Effector CD4-positive, alpha-beta T cell (primary cell): ENCODE data around the gene TRAPPC2.
"Not testable (repeated sequence)": the region's sequence is repeated elsewhere in the genome, so short reads cannot be mapped to it uniquely, and the experiment has no call there.

ENCODE experiments used
- DNase-seq: peaks from one replicate; pipeline ENCODE4 v3.0.0-alpha.2; 2020

Gene TRAPPC2

DNA sequence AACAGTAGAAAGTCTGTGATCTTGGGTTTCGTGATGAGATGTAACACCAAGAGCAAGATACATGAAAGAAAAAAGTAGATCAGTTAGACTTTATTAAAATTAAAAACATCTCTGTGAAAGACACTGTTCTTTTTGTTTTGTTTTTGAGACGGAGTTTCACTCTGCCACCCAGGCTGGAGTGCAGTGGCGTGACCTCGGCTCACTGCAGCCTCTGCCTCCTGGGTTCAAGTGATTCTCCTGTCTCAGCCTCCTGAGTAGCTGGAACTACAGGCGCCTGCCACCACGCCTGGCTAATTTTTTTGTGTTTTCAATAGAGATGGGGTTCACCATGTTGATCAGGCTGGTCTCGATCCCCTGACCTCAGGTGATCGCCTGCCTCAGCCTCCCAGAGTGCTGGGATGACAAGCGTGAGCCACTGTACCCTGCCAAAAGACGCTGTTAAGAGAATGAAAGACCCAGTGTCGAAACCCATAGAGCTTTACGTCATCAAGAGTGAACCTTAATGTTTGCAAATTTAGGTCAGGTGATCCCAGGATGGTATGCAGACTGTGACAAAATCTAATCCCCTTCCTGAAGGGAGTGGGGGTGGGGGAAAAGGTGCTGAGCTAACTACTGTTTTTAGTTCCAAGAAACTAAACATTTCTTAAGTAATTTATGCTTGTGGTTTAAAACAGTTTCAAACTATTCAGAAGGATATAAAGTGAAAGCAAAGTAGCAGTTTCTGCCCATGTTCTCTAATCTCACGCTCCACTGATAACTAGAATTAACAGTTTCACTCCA, 8.2 kb upstream of the TRAPPC2 start:
- peak; percentile 15 for DNase-seq

- DNase-seq, result no peak
These were observed 7.3 kb upstream of the TRAPPC2 start for GRCh38 chrX:13741695-13742094.

DNA sequence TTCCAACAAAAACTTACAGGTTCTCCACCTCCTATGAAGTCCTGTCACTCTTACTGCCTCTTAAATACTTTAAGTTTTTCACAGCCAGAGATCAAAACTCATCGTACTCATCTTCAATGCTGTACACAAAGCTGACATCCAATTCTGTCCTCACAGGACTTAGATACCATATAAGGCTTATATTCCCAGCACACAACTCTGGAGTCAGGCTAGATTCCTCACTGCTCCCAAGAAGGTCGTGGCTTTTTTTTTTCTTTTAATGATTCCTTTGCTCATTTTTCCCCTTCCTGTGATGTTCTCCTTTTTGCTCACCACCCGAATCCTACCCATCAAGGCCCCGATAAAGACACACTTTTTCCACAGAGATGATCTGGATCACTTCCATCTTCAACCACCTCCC, 914 bp downstream of the TRAPPC2 start:
- no peak for DNase-seq

DNA sequence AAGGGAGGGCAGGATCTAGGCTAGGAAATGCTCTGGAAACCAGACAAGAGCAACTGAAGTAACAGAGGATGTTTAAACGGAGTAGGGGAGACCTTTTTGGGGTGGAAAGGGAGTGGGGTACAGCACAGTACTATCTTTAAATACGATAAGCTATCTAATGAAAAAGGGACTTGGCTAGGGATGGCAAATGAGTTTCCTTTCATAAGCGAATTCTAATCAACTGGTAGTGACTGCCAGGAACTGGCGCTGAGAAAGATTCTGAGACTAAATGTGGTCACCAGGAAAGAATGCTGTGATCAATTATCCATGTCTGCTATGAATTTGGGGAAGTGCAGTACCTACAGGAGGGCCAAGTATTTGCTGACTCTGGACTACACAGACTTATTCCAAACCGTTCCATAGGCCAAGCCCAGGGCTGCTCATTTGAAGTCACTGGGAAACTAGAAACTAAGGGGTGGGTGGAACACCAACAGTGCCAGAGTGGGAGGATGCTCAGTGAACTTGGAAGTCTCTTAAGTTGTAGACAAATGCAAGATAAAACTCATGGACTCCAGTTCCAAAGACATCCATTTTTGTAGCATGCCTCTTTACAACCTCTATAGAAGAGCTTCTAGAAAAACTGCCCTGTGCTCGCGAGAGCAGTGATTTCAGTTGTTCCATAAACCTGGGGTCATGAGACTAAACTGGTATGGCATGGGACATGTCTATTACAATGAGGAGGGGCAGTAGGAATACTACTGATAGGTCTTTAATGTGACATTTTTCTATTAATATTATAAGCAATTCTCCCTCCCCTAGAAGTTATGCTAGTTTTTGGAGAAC, 2.0 kb downstream of the TRAPPC2 start:
- no peak for DNase-seq

DNA sequence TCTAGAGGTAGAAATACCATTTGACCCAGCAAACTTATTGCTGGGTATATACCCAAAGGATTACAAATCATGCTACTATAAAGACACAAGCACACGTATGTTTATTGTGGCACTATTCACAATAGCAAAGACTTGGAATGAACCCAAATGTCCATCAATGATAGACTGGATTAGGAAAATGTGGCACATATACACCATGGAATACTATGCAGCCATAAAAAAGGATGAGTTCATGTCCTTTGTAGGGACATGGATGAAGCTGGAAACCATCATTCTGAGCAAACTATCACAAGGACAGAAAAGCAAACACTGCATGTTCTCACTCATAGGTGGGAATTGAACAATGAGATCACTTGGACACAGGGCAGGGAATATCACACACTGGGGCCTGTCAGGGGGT, 3.9 kb downstream of the TRAPPC2 start:
- not testable (repeated sequence) for DNase-seq

- not testable (repeated sequence) for DNase-seq
These were observed 7.8 kb downstream of the TRAPPC2 start for GRCh38 chrX:13726583-13726982.

- DNase-seq, result peak; percentile 27
These were observed 9.5 kb downstream of the TRAPPC2 start for GRCh38 chrX:13724878-13725277.

- DNase-seq, result no peak
These were observed 12.5 kb downstream of the TRAPPC2 start for GRCh38 chrX:13721819-13722519.

DNA sequence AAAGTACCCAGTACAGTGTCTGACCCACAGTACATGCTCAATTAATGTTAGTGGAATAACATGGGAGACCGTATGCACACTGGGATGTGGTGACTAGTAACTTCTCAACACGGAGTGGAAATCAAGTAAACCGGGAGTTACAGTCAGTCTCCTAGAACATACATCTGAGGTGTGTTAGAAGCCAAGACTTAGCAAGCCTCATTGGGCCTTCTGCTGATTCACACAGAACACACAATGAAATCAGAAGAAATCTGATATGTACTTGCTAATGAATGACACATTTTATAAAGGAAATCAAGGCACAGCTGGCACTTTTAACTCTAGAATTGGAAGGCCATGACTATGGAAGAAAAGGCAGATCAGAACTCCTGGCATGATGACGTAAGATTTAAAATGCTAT, 13.0 kb downstream of the TRAPPC2 start:
- DNase-seq, result no peak

DNA sequence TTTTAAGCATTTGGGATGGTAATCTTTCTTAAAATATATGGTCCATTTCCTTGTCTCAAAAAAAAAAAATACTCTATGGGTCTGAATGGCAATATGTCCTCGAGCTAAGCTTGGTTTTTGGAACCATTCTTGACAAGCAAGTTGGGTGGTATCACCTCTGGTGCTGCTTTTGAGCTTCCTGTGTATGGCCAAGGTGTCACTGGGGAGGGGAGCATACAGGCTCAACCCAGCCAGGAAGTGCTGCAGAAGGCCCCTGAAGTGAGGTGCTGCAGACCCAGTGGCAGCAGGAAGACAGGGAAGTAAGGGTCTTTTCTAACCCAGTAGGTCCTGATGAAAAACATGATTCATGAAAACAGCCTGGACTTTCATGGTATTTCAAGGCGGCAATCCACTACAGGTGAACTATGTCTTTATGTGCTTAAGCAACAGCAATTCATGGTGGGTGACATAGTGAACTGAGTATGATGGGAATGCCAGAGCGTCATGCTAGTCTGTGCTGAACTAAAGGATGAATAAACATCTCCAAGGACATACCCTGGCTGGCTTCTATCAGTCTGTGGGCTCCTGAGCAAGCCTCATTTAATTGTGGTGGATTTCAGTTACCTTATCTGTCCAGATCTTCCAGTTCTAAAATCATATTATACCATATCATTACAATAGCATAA, 15.1 kb downstream of the TRAPPC2 start:
- no peak for DNase-seq

DNA sequence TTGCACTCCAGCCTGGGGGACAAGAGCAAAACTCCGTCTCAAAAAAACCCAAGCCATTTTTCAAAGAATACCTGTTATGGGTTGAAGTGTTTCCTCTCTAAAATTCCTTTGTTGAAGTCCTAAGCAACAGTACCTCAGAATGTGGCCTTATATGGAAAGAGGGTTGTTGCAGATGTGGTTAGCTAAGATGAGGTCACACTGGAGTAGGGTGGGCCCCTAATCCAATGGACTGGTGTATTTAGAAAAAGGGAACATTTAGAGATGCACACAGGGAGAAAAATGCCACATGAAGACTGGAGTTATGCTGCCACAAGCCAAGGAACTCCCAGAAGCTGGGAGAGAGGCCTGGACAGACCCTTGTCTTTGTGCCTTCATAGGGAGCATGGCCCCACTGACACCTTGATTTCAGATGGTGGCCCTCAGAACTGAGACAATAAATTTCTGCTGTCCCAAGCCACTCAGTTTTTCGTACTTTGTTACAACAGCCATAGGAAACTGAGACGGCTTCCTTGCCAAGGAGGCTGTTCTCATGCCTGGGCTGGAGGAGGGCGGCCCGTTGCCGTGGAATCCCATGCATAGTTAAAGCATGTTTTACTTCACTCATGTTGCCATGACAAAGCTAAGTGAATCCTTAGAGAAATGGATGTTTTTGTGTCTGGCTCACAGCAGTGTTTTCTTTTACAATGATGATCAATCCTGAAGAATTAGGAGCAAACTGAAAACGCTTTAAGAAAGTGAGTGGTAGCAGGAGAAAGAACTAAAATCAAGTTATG, 16.5 kb downstream of the TRAPPC2 start:
- no peak for DNase-seq

DNA sequence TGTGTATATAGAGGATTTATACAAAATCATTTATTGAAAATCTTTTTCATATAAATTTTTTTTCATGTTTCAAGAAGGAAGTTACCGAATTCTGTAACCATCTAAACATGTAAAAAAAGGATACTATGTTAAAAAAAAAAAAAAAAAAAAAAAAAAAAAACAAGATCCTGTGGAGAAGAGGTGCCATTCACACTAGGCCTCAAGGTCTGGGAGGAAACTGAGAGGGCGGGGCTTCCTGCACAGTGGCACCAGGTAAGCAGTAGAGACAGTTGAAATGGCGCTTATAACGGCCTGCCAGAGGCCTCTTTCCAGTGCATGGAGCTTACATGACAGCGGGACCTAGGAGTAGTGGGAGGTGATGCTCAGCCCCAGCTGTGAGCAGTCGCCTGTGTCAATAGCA, 17.5 kb downstream of the TRAPPC2 start:
- peak; percentile 41 for DNase-seq

DNA sequence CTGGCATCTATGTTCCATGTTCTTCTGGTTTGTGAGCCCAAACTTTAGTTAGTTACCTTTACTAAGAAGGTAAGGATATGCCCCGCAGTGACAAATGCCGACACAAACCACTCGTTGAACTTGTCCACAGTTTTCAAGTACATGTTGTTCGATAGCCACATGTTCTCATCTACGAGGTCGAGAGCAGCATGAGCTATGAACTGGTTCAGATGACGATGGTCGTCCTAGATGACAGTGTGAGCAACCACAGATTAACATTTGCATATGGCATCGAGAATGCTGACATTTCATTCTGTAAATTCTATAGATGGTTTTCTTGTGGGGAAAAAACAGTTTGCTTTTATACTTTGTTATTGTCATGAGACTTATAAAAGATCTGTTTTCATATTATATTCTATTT, 18.0 kb downstream of the TRAPPC2 start:
- DNase-seq, result no peak

GRCh38 chrX:13711141-13711540, 23.3 kb downstream of the TRAPPC2 start:
- no peak for DNase-seq

GRCh38 chrX:13703589-13703988, 30.8 kb downstream of the TRAPPC2 start:
- DNase-seq, result no peak

DNA sequence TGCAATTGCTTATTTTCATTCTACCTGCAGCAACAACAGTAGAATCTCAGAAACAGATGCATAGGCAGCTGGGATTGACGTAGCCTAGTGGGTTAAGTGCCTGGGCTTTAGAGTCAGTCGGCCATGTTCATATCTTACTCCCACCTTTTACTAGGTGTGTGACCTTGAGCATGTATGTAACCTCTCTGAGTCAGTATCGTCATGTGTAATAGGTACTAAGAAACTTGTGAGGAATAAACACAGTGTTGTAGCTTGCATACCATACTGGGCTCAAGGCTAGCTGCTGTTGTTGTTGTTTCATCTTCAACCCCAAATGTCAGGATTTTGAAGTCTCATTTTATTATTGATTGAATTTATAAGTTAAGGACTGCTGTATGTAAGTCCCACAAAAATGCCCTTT, 31.3 kb downstream of the TRAPPC2 start:
- DNase-seq, result no peak

DNA sequence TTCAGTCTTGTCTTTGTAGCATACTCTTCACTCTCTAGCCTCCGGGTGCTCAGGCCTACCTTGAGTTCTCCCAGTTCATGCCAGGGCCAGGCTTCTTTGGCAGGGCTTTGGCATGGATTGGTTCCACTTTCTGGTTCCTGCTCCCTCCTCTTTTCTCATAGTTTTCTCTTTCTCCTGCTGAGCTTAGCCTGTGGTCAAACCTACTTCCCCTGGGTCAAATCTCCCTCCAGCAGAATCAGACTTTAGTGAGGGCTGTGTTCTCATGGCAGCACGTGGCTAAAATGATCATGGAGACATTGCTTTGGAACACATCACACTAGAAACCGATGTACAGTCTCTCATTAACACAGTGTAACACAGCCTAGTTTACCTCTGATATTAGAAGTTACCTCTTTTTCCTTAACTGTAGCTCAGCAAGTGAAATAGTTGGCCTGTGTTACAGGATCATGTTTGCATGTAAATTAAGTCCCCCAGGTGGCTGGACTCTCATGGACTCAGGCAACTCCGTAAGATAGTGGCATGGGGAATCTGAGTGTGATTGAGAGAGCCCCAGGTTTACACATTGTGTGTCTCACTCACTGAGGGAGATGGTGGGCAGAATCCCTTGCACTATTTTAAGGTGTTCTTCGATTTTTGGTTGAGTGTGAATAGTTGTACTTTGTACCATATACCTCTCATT, 32.2 kb downstream of the TRAPPC2 start:
- no peak for DNase-seq

DNA sequence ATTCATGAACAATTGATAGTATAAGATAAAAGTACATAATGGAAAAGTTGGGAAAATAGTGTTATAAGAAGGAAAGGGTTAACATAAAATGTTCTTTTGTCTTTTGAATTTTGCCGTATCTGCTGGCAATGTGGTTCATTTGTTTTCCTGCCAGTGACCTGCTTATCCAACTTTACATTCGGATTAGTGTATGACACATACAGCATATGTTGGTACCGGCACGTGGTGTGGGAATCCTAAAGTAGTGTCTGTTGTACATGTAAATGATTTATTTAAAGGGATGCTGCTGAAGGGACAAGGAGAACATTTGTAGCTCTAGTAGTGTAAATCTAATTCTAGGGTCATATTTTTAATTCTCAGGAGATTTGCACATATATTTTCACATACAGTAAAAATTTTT, 34.0 kb downstream of the TRAPPC2 start:
- DNase-seq, result no peak

DNA sequence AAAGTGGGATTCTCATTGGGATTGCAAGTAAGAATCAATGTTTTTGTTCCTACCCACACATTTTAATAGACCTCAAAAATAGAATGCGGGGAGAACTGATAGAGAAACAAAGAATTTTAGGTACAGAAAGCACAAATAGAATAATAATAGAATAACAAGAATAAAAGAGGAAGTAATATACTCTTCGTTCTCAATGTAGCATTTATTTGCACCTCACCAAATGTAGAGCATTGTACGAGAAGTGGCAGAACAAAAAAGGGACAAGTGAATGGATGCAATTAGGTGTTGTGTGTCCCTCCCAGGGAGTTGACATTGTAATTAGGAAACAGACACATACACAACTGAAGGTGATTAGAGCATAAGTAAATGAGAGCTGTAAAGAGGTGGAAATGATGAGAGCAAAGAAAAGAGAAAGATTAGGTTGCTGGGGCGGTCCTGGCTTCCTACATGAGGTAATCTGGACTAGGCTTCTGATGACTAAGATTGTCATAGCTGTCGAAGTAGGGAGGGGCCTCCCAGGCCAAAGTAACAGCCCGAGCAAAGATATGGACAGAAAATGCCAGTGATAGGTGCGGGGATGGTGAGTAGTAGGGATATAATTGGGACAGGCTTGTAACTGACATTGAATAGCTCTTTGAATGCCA, 35.1 kb downstream of the TRAPPC2 start:
- DNase-seq, result no peak

DNA sequence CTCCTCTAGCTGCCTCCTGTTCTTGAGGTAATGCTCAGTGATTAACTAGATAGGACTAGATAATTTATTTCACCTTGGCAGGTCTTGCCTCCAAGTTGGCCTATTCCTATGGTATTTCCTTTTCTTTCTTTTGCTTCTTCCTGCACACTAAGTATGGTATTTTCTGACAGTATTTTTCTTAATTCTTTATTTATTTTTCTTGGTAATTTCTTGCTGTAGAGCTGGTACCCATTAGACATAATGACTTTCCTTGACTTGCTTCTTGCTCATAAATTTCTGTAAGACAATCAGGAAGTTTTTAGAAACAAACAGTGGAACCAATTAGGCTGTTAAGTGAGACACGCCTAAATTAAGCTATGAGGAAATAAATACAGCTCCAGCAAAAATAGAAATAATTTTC, 36.0 kb downstream of the TRAPPC2 start:
- no peak for DNase-seq

- DNase-seq, result no peak
These were observed 36.4 kb downstream of the TRAPPC2 start for GRCh38 chrX:13697976-13698375.
